ENCODE results near the gene RIMS1.
A peak's percentile ranks its signal among the peaks of the same experiment; 100 is the strongest.

The RIMS1 gene

DNA sequence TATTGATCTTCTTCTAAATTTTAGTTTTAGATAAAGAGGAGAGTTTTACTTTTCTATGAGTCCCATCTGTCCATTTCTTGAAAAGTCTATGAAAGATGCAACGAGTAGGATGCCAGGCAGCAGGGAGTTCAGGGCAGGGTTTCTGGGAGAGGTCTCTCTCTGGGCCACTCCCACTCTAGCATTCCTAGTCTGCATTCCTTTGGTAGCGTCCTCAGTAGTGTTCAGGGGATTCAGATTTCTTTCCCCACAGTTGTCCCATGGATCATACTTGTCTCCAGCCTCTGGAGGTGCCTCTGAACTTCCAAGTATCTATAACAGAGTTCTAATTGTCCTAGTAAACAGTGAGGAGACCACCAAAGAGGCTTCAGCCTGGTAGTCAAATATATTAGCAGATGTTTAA is 225.3 kb downstream of the RIMS1 start:
- no peak for DNase-seq

DNA sequence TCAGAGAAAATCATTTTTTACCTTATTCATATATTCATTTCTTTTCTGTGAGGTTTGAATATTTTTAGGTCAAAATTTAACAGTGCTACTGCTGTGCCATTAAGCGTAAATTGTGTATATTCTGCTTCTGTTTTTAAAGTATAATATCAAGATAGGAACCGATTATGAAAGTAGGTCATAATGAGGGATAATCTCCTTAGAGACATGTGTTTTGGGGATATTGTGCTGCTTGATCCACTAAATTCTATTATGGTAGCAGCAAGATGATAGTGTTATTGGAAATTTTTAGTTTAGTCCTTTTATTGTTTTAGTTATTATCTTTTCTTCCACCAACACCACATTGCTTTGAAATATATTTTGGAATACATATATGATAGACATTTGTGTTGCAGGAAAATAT is 244.0 kb downstream of the RIMS1 start:
- no peak for DNase-seq

DNA sequence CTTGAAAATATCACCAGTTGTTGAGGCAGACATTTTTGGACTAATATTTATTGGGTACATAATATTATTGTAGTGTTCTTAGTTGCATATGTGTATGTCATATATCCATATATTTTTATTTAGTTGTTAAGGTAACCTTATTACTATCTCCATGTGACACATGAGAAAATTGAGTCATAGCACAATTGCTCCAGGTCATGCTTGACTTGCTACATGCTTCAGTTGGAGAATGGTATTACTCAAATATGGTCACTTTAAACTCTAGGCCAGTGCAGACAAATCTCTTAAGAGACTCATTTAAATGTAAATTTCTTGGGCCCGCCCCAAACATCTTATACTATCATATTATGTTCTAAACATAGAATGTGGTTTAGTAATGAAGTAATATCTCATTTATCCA is 246.1 kb downstream of the RIMS1 start:
- no peak for DNase-seq

DNA sequence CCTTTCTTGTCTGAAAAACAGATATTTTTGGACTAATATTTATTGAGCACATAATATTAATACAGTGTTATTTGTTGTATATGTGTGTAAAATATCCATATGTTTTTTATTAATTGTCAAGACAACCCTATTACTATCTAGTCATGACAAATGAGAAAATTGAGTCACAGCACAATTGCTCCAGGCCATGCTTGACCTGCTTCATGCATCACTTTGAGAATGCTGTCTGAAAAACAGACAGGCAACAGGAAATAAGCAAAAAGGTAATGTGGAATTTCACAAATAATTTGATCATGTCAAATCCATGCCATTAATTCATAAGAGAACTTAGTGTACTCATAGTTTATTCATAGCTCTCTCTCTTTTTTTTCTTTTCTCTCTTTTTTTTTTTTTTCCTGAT is 246.5 kb downstream of the RIMS1 start:
- DNase-seq: no peak

DNA sequence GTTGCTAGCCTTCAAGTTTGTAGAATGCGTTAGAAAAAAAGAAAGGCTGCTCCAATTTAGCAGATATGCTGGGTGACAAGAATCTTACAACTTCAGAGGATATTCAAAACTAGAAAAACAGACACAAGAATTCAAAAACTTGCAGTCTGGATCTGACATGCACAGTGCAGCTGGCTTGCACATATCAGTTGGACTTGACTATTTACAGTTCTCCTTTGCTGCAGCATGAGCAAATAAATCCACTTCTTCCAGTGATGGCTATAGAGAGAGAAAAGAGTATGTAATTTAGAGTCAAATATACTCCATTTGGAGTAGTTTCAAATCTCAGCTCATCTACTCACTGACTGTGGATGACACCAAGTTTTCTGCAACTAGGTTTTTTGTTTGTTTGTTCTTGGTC is 247.0 kb downstream of the RIMS1 start:
- no peak for DNase-seq

DNA sequence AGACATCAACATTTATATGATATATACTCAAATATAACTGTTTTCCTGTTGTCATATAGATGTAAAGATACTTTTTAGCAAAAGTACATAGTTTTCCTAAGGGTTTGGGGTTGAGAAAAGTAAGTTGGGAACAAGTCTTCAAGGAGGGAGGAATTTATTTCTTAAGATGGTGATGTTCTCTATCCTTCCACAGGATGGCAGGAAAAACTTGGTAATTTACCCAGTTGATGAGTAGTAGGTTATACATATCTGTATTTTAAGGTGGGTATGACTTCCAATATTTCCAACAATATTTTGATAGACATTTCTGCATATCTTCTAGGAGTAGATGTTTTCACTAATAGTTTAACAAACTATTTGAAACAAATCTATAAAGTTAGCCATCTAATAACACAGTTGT is 254.4 kb downstream of the RIMS1 start:
- DNase-seq: no peak

DNA sequence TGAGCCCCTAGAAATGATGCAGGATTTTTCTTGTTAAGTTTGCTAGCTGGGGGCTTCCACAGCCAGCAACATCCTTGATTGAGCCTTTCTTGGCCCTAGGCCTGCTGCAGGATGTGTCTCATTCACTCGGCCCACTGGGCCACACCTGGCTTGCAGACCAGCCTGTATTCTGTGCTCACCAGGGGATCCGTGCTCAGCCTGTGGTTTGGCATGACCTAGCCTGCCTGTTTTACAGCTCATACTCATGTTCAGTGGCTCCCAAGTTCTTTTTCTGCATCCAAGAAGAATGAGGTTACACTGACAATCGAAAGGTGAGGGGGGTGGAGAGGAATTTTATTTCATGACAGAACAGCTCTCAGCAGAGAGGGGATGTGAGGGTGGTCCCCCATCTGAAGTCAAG is 263.4 kb downstream of the RIMS1 start:
- DNase-seq: no peak

DNA sequence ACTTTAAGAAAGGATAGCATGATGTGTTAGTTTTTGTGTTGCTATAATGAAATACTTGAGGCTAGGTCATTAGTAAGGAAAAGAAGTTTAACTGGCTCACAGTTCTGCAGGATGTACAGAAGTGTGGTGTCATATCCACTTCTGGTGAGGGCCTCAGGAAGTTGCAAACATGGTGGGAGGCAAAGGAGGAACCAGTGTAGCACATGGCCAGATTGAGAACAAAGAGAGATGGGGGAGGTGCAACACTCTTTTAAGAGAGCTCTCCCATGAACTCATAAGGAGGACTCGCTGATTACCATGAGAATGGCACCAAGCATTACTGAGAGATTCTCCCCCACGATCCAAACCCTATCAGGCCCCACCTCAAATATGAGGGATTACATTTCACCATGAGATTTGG is 265.4 kb downstream of the RIMS1 start:
- no peak for DNase-seq

DNA sequence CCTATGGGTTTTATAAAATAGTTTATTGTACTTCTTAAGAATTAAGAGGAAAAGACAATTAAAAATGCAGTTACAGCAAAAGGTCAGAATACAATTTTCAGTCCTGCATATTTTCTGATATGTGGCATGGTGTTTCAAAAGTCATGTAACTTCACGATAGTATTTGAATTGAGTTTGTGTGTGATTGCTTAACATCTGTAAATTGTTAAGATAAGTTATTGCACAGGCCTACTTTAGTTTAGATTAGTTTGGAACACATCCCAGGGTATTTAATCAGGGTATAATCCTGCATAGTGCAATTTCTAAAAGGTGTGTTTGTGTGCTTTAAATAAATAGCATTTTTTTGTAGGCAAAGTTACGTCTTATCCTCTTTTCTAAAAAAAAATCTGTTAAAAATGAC is 289.6 kb downstream of the RIMS1 start:
- DNase-seq: no peak

DNA sequence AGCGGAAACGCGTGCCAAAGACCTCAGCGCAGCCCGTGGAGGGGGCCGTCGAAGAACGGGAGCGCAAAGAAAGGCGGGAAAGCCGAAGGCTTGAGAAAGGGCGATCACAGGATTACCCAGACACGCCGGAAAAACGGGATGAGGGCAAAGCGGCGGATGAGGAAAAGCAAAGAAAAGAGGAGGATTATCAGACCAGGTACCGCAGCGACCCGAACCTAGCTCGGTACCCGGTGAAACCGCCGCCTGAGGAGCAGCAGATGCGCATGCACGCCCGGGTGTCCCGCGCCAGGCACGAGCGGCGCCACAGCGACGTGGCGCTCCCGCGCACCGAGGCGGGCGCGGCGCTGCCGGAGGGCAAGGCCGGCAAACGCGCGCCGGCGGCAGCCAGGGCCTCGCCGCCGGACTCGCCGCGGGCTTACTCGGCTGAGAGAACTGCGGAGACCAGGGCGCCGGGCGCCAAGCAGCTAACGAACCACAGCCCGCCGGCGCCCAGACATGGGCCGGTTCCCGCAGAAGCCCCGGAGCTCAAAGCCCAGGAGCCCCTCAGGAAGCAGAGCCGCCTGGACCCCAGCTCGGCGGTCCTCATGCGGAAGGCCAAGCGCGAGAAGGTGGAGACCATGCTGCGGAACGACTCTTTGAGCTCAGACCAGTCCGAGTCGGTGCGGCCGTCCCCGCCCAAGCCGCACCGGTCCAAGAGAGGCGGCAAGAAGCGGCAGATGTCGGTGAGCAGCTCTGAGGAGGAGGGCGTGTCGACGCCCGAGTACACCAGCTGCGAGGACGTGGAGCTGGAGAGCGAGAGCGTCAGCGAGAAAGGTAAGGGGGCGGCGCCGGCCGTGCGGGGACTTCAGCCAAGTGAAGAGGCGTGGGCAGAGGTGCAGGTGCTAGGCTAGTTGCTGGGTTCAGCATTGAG is 296.2 kb downstream of the RIMS1 start:
- peak; percentile 82 for DNase-seq

DNA sequence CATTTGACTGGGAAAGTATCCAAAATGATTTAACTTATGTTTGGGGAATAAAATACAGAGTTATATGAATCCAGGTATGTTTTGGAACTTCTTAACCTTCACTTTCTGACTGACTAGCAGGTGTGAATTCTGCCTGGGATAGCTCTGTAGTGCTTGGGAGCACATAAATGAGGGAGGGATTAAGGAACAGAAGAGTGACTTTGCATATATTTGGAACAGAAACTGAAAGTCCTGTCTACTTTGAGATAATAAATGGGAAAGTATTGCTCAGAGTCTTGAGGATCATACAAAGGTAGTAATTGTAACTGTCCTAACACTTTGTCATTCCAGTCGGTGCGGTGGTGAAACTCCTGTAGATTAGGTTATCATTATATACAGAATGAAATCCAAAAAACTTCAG is 317.6 kb downstream of the RIMS1 start:
- no peak for DNase-seq

DNA sequence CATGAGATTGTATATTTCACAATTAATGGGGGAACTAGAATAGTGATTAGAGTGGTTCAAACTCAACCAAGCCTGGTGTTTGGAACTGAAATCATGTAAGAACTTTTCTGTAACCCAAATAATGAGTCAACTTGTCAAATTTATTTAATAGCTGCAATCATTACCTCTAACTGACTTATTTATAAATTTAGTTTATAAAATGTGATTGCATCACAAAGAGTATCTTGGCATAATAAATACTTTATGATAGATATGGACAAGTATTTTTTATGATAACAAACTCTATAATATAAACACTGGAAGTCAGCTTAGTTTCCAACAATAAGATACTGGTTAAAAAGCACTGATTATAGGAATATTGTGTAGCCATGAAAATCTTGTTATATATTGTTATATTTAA is 319.1 kb downstream of the RIMS1 start:
- no peak for DNase-seq

DNA sequence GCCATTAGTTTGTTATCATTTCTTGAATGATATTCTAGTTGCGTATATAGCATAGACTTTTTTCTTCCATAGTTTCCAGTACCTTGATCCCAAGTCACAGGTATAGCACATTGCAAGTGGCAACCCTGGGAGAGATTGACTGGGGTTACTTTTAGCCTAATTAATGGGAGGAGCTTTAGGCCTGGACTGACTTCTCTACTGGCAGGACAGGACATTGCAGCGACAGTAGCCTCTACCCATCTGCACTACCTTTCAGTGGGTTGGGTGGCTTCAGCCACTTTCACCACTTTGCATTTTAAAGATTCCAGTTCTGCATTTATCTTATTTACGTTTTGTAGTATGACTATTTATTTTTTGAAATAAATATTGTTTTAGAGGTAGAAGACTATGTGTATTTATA is 320.3 kb downstream of the RIMS1 start:
- no peak for DNase-seq

DNA sequence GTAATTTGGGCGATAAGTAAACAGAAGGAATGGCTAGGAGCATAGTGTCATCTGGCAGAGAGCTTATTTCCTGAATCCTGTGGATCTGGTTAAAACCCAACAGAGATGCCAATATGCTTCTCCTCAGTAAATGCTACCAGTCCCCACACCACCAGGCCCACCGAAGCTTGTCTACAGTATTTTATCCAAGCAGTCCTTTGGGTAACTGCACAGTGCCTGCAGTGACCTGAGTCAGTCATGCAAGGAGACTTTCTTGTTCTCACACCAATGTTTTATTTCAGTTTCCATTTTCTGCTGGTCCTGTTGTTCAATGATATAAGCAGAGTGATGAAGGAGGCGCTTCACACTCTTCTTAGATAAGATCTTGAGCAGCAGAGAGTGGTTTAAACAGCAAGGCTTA is 326.3 kb downstream of the RIMS1 start:
- no peak for DNase-seq

DNA sequence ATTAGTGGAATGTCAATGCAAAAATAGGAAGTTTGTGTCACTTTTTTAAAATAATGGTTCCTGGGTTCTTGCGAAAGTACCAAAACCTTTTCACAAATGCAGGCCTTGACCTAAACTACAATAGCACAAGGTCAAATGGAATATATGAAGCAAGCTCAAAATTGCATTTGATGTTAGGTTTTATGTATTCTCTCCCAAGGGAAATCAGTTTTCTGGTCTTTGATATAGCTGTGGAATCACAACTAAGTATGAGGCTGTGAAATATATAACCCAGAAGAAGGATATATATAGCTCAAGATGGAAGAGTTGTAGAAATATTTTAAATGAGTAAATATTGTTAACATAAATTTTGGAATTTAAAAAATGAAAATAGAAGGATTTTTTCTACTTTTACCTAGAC is 327.3 kb downstream of the RIMS1 start:
- DNase-seq: no peak

DNA sequence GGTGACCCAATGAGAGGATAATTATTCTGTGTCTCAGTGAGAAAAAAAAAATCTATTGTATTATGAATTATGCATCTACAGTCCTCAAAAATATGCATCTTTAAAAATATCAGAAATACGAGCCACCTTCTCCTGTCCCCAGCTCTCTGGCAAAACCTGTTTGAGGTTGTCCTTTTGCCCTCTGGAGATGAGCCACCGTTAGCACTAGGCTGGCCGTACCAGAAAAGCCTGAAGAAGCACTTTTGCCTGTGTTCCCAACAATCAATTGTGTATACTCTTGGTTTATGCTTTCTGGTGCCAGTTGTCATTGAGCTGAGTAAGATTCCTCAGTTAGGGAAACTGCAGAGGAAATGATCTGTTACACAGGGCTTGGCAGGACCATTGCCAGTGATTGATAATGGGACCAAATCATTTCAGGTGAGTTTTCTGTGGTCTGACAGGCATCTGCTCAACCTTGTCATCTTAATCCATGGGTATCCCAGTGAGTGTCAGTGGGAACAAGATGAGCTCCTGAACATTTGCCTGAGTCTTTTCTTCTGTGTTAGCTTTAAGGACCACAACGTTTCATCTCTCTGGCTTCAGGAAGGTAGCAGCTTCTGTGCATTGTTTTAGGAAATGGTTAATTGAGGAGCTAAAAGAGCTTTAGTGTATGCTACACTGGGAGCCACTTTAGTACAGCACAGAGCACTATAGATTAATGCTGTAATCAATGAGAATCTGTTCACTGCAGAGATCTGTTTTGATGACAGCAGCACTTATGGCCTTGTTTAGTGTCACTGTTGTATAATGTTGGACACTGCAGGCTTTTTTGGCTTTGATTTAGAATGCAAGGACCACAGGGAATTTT is 330.1 kb downstream of the RIMS1 start:
- no peak for DNase-seq

DNA sequence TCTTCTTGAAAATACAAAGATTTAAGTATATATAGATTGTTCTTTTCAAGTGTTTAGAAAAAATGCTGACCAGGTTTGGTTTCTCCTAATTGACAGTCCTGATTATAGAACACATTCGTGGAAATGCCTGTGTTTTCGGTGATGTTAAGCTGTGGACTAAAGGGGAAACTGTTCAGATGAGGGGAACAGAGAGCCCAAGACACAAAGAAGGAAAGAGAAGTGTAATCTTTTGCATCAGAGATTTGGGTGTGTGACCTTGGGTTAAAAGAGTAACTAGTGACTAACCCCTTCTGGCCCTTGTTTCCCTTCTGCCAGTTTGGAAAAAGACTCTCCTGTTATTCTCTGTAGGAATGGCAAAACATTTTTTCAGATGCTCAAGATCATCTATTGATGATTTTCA is 331.3 kb downstream of the RIMS1 start:
- DNase-seq: no peak

DNA sequence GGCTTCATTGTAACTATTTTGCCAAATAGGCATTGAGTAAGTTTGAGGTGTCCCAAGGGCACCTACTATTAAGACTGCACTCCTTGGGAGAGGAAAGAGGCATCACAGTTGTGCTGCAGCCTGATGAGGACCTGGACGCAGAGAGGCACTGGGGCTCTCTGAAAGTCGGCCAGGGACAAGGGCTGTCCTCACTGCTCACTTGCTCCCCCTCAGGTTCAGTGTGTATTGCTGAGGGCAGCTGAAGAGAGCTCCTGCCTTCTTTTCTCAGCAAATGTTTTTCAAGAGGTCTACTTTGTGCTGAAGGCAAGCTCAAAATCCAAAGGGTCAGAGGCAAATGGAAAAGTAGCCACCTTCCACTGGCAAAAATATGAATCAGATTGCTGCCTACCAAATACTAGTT is 331.8 kb downstream of the RIMS1 start:
- DNase-seq: peak; percentile 32

DNA sequence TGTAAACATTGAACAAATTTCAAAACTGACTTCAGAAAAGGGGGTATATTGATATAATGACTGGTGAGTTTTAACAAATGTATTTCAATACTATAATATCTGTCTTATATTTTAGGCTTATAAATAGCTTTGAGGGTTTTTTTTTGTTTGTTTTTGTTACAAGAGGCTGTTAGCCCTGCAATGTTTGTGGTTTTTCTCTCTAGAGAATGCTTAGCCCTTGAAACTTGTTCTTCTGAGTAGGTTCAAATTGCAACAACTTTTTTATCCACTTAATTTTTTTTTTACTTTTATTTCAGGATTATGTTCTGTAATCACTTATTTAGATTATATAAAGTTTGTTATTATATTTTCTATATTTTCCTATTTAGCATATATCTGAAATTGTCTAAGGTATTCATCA is 333.2 kb downstream of the RIMS1 start:
- DNase-seq: no peak

DNA sequence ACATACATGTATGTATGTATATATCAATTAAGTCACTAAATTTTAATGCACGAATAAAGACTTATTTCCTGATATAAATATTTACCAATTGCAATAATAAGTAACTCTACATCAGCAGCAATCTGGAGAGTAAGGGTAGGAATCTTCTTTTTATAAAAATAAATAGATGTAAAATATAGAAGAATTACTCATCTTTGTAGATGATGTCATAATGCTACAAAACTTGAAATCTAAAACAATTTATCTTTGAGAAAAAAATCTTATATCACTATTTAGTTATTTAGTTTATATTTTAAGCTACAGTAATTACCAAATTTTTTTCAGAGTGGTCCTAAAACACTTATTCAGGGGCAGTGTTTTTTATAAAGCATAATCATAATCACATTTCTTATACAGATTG is 351.7 kb downstream of the RIMS1 start:
- DNase-seq: no peak

DNA sequence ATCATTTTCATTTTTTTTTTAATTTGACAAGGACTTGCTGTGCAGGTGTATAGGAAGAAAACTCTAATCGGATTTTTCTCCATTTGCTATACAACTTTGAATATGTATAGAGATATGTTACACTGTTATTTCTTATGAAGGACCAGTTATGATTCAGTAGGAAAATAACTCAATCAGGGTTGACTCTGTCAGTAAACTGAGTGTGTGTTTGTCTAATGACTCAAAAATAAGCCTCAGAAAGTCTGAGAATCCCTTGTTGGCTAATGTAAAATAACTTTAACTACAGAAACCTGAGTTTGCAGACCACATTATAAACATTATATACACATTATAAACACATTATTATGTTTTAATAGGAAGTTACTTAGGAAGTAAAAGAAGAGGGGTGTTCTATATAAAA is 352.6 kb downstream of the RIMS1 start:
- DNase-seq: no peak

DNA sequence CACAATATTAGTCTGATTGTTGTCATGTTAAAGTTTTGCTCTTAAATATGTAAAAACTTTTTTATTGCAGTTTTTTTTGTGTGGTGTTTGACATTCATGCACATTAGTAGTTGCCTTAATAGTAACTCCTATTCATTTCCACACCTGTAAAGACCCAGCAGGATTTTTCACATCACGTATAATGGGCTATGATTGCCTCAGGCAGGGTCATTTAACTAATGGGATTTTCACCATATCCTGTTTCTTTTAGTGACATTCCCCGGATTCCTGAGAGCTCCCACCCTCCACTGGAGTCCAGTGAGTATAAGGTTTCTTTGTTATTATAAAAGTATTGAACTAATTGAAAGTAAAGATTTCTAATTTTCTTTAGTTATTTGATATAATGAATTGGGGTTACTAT is 359.2 kb downstream of the RIMS1 start:
- no peak for DNase-seq

DNA sequence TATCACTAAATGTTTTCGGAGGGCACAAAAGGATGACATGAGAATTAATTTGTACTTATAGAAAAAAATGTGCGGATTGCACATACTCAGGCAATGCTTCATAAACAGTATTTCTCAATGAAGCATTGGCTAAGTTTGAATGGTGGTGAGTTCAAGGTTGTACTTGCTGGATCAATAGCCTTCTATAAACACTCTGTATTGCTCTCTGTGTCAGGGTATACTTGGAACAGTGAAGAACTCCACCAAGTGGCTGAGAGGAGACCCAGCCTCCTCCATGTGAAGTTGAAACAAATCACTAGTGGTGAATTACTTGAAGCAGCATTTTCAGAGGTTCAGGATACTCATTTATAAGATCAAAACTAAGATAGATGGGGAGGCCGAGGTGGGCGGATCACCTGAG is 360.6 kb downstream of the RIMS1 start:
- DNase-seq: no peak

DNA sequence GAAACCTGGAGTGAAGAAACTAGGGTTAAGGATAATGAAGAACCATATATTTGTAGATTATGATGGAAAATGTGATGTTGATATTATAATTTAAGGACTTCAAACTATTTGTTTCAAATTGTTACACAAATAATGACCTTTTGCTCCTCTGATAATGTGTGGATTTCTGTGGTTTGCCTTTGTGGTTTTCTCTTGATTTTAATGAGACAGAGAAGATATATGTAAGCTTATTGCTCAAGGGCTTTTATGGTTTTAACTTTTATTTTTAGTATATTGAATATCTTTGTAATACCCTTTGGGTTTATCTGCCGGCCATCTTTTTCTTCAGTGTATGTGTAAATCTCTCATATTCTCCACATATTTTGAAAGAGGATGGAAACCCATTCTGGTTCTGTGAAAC is 362.3 kb downstream of the RIMS1 start:
- DNase-seq: no peak
